HG02943 (cell line): Measurements from ENCODE around the gene PPP2R2B.
"Not testable (repeated sequence)": the region's sequence is repeated elsewhere in the genome, so short reads cannot be mapped to it uniquely, and the experiment has no call there.

Experiments used
- ATAC-seq: cut with Tn5 transposase; IDR thresholded peaks from one replicate; pipeline ENCODE4 v1.9.1; 2021; ENCODE audit warnings: mild to moderate bottlenecking, low read depth, moderate library complexity; ENCODE audit not compliant: unreplicated experiment

PPP2R2B gene

DNA sequence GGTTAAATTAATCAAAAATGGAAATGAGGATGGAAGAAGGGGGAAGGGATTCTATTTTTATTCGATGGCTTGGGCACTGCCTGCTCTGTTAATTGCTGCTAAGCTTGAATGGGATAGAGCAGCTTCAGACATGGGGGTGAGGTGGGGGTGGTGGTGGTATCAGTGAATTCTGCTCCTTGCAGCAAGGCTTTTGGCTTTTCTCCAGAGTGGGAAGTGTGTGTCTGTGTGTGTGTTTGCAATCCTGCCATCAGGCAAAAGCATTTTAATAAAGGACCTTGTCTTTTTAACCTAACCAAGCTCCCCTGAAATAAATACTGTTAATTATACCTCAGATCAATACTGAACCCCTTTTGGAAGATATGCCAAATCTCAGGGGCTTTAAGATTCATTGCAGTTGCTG, 251.6 kb downstream of the PPP2R2B start:
- ATAC-seq: no peak

DNA sequence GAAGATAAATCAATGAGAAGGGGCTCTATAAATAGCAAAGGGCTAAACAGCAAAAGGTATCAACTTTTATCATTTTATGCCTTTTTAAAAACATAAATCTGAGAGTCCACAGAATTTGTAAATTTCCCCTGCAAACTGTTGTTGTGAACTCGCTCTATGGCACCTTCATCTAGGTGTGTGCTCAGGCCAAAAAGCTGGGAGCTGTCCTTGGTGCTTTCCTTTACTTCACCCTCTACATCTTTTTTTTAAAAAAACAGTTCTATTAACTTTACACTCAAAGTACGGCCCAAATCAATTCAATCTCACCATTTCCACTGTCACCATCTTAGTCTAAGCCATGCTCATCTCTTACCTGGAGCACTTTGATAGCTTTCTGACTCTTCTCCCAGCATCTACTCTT, 254.4 kb downstream of the PPP2R2B start:
- no peak for ATAC-seq

DNA sequence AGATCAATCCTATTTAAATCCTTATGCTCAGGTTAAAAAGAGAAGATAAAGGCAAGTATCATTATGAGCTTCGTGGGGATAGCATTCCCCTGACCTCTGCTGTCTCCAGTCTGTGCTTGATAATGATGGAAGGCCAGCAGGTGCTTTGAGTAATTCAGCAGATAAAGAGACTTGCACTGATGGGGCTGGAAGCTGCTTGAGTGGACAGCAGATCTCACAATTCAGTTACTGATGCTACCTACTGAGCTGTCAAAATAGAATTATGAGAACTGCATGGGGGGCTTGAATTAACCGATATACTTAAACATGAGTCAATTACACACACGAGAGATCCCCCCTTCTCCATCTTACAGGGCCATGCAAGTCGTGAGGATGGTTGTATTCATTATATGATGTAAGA, 254.9 kb downstream of the PPP2R2B start:
- no peak for ATAC-seq

DNA sequence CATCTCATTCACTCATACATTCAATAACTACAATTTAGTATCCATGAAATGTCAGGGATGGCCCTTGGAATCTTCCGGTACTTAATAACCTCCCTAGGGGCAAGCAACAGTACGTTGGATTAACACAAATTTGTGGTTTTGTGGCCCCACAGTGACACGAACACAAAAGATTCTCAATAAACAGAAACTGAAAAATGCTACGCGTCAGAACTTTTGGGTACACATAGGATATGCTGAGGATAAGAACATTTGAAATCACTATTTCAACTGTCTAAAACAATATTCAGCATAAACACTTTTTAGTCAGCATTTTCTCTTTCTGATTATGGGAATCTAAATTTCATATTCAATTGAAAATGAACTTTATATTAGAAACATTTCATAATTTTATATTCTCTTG, 255.5 kb downstream of the PPP2R2B start:
- no peak for ATAC-seq

DNA sequence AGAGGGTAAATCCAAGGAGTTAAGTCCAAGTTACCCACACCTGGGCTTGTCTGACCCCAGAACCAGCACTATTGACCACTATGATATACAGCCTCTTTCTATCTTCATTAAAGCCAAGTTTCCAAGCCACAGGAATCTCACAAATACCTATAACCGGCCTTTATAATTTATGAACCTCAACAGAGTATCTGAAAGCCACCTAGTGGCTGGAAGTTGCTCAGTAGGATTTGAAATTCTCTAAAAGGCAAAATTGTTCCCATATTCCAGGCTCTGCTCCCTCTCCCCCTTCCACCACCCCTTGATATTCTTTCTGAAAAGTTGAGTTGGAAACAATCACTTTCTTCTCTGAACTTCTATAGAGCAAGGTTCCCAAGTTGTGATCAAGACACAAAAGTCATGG, 256.2 kb downstream of the PPP2R2B start:
- ATAC-seq: no peak

DNA sequence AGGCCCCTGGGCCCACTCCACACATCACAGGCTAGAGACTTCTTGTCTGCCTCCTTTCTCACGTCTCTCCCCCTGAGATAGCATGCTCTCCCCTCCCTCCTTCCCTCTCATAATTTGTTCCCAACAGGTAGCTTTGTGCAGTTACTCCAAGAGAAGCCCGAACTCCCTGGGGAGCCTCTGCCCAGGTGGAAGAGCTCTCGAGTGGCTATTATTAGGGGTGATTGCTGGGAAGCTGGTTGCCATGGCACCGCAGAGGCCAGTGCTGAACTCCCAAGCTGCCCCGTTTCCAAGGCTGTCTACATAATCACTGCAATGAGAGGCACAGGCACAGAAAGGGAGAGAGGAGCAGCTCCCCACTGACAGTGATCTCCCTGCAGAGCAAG, 257.9 kb downstream of the PPP2R2B start:
- ATAC-seq: no peak

DNA sequence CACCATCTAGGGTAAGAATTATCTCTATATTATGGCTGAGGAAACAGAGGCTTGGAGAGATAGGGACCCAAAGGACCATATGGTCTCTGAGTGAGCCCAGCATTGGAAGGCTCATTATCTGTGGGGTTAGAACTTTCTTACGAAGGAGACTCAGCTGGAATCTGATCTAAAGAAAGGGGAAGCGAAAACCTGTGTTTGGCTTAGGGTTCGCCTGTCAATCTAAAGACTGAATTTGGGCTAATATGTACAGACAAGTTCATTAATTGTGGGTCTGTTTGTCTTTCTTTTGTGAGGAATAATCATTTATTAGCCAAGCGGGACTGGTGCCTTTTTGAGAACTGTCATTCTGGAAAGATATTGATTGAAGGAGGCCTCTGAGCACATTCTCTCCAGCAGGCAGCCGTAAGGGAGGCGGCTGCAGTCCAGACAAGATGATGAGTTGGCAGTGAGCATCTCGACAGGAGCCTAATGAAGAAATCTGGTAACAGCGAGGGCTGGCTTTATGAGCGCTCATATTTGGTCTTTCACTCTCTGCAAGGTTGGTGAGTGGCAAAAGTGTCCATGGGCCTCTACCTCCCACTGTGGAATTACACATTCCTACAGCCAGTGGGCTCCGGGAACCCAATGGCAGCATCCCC, 258.4 kb downstream of the PPP2R2B start:
- no peak for ATAC-seq

DNA sequence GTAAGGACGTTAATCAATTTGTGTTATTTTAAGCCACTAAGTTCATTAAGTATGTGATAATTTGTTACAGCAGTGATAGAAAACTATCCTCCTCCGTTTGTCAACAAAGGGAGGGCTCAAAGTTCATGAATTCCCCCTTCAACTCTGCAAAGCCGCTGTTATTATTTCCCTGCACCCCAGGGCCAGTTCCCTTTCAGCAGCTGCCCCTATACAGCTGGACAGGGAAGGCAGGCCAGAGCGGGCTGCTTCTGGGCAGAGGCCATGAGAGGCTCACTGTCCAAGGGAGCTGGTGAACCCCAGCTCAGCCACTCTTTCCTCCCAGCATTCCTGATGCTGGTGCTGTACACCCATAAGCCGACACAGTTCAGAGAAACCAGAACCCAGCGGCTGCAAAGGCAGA, 260.1 kb downstream of the PPP2R2B start:
- ATAC-seq: no peak

DNA sequence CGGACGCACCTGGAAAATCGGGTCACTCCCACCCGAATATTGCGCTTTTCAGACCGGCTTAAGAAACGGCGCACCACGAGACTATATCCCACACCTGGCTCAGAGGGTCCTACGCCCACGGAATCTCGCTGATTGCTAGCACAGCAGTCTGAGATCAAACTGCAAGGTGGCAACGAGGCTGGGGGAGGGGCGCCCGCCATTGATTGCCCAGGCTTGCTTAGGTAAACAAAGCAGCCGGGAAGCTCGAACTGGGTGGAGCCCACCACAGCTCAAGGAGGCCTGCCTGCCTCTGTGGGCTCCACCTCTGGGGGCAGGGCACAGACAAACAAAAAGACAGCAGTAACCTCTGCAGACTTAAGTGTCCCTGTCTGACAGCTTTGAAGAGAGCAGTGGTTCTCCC, 268.8 kb downstream of the PPP2R2B start:
- ATAC-seq: not testable (repeated sequence)

DNA sequence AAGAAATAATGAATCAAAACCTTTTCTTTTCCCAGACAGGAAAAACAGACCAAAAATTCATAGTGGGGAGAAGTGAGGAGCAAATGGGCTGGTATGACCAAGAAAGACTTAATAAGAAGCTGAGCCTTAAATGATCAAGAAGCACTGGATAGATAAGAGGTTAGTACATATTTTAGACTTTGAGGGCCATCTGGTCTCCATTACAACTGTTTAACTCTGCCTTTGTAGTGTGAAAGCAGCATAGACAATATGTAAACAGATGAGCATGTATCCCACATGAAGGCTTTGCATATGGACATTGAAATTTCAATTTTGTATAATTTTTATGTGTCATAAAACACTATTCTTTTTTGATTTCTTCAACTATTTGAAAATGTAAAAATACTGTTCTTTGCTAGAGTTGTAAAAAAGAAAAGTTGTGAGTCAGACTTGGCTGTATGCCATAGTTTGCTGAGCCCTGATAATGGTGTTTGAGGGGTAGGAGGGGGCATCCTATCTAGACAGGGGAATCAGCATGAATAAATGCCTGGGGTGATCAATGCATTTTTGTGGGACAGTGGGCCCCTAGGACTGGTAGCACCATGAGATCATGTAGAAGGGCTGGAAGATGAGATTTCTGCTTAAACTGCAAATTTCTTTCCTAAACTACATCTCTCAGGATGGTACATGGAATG, 270.8 kb downstream of the PPP2R2B start:
- no peak for ATAC-seq

DNA sequence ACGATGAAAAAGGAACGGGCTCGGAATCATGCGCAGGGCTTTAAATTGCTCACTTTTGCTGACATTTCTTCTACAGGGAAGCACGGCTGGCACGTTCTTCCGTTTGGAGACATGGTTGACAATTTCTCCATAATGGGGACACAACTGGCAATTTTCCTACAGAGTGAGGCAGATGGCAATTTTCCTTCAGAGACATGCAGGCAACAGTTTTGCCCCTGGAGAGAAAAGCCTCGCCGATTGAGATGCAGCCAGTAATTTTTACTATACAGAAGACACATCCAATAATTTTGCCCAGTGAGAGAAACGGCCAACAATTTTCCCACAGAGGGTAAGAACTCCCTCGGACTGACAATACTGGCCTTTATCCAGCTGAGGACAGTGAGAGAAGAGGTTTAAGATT, 271.7 kb downstream of the PPP2R2B start:
- no peak for ATAC-seq

DNA sequence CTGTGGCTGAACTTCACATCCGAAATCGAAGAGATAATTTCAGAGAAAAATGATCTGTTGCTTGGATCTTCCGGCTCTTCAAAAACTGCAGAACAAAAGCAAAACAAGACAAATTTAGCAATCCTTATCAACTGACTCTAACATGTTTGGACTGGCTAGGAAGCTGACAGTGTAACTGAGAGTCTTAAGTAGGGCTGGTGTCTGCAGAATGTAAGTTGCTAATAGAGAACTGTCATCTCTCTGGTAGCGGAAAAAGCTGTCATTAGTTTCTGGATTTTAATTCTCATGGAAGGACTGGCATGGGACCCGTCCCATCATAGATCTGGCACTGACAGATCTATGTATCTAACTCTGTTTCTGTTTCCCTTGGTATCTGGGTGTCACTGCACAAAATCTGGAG, 278.2 kb downstream of the PPP2R2B start:
- ATAC-seq: no peak

DNA sequence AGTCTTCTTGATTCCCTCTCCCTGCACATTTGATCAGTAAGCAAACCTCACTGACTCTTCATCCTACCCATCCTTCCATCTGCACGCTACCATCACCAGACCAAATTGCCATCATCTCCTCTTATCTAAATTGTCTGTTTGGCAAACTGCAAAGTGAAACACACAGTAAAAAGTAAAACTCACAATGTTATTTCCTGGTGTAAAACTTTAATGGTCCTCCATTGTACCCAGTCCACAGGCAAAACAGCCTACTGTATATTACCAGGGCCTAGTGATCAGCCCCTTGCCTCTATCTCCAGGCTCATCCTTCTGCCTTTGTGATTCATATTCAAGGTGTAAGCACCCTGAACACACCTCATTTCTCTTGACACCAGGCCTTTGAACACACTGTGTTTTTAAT, 279.3 kb downstream of the PPP2R2B start:
- ATAC-seq: no peak

DNA sequence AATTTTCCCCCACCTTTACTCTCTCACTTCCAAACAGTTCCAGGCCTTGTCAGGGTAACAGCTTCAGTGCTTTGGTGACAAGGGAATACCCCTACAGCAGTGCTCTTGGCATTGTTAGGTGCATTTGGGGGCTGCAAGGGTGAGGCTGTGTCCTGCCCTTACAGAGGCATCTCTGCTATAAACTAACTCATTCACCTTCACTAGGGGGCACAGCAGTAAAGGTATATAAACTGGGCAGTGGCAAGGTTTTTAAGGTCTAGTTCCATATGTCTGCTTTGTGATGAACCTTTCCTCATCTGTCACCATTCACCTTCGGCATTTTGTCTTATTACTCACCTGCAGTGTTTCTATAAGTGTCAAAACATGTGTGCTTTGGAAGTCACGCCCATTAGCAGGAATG, 283.5 kb downstream of the PPP2R2B start:
- no peak for ATAC-seq

DNA sequence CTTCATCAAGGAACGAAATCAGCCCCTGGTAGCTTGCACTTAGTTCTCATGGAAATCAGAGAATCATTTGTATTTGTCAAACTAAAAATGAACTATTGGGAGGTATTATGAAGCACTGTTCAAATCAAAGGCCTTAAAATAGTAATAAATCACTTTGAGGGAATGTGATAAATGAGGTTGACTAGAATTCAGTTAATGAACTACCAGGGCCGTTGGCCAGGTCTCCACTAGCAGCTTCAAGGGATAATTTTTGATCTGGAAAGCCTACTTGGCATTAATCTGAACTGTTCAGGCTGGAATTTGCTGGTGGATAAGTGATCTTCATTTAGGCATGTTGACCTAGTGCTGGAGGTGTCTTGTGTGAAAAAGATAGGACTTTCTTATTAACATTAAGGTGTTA, 286.2 kb downstream of the PPP2R2B start:
- no peak for ATAC-seq

DNA sequence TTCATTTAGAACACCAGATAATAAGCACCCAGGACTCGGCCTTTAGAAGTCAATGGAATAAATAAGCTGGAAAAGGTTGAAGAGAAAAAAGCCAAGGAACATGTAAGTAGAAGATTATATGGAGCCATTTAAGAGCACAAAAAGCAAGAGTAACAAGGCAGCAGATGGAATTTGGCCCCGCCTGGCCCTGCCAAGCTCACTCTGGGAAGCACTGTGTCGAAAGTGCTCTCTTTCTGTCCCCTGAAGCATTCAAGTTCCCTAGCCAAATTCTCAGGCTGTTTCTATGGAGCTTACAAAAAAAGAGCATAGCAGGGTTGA, 289.6 kb downstream of the PPP2R2B start:
- no peak for ATAC-seq

DNA sequence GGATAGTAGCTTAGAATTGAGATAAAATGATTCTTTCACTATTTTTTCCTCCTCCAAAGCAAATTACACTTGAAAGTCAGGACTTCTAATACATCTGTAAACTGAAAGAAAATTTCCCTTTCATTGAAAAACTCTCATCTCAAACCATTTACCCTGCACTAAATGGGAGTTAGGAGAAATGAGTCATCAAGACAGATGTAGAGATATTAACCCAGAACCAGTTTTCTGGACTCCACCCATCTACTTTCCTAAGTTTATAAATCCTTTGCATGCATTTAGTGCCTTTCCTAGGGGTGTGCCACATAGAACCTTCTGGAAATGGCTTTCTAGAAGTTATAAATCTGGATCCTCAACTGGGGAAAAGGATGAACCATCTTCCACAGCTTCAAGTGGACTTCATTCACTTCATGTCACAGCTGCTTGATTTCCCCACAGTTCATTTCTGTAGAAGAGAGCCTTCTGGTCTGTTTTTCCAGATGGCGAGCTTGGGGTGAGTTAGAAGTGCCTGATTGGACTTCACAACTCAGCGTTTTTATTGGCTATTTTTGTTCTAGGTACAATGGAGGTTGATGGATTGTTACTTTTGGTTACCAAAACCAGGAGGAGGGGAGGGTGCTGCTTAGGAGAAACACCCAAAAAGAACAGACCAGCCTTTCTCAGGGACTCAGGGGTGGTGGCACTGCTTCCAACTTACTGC, 290.1 kb downstream of the PPP2R2B start:
- no peak for ATAC-seq

DNA sequence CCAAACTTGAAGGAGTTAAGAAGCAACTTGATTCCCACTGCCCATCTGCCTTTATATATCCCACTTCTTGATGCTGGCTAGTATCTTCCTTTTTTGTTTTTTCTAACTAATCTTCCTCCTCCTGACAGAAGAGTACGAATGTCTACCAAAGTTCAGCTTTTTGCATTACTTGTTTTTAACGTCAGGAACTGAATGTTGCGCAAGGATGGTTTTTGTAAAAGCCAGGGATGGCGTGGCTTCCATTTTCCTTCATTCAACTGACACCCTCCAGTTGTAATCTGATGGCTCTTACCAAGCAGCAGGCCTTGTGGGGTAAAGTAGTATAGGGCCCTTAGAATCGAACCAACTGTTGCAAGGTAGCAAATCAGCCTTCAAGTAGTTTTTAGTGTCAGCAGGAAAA, 291.8 kb downstream of the PPP2R2B start:
- ATAC-seq: no peak

DNA sequence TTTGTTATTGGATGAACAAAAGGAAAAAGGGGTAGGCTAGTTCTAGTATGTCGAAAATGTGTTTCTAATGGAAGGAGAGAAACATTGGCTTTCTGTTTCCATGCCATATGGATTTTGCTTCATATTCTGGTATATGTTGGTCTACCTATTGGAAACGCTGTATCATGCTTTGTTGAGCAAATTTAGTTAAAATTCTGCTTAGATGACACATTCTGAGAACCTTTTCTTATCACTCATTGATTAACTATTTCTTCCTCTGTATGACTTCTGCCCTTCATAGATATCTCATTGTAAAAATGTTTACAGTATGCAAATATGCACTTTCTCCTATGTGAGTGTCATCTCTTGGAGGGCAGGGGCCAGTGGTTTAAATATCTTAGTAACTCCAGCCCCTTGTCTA, 293.8 kb downstream of the PPP2R2B start:
- no peak for ATAC-seq

DNA sequence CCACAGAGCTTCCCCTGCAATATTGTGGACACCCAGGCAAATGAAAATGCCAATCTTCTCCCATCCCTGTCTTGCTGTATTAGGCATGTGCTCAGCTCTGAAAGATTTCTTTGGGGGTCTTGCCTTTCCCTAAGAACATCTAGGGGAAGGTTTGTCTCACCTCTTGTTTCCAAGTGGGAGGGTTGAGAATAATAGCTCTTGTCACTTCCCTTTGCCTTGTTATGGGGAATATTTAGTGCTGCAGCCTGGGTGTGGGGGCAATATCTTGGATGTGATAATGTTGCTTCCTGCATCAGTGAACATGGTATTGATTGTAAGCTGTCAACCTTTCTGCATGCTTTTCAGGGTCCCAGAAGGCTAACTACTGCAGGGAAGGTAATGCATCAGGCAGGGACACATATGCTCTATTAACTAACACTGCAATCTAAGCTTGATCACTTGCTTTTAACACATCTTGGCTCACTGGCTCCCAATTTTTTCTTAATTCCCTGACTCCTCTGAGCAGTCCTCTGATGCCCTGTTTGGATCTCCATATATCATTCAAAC, 296.4 kb downstream of the PPP2R2B start:
- ATAC-seq: no peak

DNA sequence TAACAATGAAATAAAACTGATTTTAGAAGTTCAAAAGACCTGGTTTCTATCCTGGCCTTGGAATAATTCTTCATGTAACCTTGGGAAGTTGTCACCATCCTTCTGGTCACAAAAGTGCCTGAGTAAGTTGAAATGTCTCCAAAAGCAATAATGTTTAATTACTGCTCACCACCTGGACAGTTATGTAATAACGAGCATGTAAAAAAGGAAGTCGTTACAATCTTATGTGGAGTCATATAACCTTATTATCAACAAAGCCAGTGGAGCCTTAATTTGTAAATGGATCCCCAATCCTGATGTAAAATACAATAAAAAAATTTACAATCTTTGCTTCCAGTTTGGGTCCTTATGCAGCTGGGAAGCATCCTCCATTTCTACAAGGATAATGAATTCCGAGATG, 298.3 kb downstream of the PPP2R2B start:
- no peak for ATAC-seq

DNA sequence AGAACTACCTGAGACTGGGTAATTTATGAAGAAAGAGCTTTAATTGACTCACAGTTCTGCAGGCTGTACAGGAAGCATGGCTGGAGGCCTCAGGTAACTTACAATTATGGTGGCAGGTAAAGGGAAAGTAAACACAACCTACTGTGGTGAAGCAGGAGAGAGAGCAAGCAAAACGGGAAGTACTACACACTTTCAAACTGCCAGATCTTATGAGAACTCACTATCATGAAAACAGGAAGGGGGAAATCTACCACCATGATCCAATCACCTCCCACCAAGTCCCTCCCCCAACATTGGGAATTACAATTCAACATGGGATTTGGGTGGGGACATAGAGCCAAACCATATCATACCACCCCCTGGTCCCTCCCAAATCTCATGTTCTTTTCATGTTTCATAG, 303.8 kb downstream of the PPP2R2B start:
- ATAC-seq: no peak
